Measurements from ENCODE around the gene NLRP3.

- TF ChIP-seq CTCF (IDR thresholded peaks at IDR 0.05; ENCODE audit: low read depth, low read length, poor library complexity, severe bottlenecking) (no peak), EZH2phosphoT487 (IDR thresholded peaks at IDR 0.05; ENCODE audit: borderline replicate concordance, low read length) (no peak)
Observed at GRCh38 chr1:247453997-247454396, 38.0 kb downstream of the NLRP3 start.
